CD4-positive, alpha-beta T cell treated with Interleukin-15 for 1 hour (primary cell): ENCODE results near the gene ROR1.

Experiments
- DNase-seq: peaks from one replicate; pipeline ENCODE4 v3.0.0-alpha.2; 2020

The ROR1 gene

DNA sequence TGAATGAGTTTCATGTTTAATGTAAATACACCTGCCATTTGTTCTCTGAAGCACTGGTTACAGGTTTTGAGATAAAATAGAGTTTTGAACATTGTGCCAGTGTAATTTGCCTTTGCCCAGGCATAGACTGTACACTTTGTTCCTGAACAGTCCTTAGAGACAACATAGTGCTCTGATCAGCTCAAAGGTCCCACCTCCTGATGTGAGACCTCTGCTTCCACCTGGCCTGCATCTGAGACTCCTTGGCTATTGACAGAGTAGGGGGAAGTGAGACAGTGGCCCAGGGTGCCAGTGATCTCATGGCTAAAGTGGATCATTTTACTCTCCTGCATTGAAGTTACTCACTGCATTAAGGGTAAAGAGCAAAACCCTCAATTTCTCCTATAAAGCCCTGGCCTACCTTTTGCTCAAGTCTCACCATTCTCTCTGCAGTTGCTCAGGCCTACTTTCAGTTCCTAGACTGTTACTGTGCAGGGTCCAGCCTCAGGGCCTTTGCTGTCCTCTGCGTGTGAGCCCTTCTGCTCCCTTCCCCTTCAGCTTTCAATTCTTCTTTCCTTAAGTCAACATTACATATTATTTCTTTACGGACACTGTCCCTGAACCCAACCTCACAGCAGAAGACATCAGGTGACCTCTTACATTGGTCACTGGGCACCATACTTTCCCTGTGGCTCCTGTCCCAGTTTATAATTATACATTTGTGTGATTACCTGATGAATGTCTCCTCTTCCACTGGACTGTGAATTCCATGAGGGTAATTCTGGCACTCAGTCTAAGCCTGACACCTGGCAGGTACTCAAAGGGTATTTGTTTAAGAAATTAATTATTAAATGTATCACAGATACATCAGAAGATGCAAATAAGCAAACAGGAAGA is 142.9 kb downstream of the ROR1 start:
- no peak for DNase-seq

DNA sequence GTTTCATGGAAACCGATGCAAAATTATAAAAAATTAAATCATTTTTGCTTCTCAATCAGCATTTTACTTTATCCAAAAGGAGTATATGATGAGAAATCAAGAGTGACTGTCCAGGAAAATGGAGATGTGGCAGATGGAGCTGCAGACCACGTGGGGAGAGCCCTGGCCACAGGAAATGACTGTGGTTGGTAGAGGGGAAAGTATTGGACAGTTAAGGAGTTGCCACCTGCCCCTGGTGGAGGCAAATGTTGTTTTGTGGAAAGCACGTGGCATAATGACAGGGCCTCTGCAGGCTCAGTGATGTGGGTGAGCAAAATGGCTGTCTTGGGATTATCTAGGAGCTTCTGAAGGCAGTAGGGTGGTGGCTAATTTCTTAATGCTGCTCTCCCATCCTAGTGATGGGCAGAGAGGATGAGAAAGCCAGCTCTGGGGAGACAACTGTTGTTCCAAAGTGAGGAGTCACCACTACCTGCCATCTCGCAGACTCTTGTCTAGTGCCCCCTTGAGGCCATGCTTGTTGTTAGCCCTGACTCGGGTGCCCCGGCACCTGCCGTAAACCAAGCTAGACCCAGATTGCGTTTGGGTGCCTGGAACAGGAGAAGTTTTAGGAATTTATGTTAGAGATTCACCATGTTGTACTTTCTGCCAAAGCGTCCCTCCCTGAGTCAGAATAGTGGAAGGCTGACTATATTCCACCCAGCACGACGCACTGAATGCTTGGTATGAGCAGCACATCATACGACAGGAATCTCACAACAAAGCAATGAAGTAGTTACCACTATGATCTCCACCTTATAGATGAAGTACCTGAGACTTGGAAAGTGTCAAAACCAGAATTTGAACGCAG is 144.0 kb downstream of the ROR1 start:
- DNase-seq = no peak

DNA sequence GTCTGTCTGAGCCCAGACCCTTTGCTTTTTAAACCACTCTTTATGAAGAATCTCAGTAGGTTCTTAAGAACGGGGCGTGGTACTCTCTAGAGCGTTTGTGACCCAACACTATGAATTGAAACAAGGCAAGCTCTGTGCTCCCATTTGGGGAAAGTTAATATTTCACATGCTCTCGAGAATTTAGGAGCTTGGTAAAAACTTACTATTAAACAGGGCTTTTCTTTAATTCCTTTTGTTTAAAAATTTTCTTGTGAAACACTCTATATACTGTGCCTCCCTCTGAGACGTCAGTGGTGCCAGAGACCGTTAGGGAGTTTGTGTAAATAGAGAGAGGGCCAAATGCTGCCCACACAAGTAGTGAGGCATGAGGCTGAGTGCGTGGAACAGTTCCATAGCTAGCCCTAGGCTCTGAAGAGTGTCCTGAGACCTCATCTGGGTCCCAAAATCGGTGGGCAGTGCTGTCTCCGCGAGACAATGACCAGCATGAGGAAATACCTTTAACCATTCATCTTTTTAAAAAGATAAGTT is 144.7 kb downstream of the ROR1 start:
- DNase-seq = no peak

DNA sequence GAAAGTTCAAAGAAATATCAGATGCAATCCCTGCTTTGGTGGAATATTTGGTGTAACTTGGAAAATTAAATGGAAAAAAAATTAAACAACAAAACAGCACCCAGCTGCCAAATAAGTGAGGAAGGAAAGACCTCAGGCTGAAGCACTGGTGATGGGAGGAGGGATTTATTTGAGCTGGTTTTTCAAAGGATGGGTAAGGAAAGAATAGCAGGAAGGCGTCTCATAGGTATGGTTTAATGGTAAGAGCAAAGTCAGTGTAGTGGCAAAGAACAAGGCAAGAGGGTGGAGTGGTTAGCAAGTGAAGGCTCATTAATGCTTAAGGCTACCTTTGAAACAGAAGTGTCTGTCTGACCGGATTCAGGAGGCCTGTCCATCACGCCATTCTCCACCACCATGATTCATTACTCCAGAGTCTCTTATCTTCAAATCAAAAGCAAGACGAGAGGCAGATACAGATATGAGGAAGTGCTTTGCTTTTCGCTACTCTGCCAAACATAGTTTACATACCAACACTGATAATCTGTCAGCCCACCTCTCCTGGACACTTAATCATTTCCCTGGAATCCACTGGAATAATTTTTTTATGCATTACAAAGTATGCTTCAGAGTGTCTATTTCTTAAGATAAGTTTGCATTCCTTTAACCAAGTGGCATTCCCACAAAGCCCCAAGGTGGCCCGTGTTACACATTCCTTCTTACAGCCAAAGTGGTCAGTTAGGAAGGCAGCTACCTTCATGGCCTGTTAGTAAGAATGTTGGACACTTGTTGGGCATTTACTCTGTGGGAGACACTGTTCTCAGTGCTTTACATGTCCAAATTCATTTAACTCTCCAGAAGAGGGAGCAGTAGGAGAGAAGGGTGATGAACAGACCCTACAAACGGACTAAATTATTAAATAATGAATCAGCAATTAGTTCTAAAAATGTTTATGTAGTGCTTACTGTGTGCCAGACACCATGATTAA is 146.6 kb downstream of the ROR1 start:
- DNase-seq = no peak

DNA sequence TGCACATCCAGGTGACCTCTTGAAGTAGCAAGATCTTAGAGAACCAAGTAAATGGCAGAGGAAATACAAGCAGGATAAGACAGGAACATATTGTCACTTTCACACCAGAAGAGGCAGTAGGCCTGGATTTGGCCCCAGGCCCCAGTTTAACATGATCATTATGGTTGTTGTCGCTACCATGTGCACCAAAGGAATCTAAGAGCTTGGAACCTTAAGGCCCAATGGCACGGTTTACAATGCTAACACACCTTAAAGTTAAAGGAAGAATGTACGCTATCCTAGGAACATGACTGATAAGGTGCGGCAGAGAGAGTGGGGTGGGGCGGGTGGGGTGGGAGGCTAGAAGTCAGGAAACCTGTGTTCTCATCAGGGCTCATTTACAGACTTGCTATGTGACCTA is 147.5 kb downstream of the ROR1 start:
- no peak for DNase-seq

DNA sequence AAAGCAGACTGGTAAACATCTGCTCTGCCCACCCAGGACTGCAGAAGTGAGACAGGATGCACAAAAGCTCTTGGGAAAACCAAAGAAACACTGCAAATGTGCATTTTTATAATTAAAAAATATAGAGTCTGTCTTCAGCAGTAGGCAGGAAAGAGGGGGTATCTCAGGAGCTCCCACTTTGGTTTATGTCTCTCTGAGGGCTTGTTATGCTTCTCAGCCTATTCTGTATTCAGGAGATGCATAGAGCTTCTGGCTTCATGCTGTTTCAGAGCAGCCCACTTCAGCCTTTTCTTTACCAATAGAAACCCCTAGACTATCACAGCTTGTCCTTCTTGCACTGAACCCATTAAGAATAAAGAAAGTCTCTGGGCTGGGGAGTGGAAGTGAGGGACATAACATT is 148.0 kb downstream of the ROR1 start:
- DNase-seq = no peak

DNA sequence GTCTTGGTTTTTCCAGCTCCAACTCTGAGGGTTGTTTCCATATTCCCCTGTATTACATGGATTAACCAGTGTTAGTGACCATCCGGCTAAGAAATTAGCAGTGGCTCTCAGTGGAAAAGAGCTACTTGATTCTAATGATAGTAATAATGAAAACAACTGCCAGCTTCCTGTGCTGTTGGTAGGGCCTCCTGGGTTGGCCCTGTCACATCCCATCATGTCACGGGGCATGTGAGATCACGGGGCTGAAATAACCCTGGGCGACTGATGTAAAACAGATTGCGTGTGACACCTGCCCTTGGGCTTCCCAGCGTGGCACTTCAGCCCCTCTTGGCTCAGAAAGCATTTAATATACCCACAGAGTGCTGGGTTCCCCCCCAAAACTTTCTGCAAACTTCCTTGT is 149.0 kb downstream of the ROR1 start:
- no peak for DNase-seq

DNA sequence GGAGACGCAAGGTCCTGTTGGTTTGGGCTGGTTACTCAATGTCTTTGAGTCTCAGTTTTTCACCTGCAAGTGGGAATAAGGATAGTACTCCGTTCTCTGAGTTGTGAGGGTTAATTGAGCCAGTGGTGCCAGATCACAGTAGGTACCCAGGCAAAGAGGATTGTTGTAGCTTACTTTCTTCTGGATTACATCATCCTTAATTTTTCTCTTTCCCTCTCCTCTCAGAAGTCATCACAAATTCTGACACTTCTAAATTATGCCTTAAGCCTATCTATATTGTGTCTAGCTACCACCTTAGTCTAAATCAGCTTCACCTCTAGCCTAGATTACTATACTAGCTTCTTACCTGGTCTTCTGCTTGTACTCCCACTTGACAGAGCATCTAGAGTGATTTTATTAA is 149.5 kb downstream of the ROR1 start:
- no peak for DNase-seq

DNA sequence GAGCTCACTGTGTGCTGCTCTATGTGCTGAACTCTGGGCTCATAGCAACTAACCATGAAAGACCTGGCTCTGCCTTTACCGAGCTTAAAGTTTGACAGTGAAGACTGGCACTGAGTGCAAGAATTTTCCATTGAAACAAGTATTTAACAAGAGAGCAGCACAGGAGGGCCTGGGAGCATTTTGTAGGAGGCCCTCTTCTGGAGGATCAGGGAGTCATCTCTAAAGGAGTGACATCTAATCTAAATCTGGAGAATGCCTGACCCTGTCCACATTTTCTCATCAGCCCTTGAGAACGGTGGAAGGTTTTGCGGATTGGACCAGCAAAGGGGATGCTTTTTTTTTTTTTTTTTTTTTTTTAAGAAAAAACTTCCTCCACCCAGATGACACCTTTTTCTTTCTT is 150.8 kb downstream of the ROR1 start:
- DNase-seq = no peak

DNA sequence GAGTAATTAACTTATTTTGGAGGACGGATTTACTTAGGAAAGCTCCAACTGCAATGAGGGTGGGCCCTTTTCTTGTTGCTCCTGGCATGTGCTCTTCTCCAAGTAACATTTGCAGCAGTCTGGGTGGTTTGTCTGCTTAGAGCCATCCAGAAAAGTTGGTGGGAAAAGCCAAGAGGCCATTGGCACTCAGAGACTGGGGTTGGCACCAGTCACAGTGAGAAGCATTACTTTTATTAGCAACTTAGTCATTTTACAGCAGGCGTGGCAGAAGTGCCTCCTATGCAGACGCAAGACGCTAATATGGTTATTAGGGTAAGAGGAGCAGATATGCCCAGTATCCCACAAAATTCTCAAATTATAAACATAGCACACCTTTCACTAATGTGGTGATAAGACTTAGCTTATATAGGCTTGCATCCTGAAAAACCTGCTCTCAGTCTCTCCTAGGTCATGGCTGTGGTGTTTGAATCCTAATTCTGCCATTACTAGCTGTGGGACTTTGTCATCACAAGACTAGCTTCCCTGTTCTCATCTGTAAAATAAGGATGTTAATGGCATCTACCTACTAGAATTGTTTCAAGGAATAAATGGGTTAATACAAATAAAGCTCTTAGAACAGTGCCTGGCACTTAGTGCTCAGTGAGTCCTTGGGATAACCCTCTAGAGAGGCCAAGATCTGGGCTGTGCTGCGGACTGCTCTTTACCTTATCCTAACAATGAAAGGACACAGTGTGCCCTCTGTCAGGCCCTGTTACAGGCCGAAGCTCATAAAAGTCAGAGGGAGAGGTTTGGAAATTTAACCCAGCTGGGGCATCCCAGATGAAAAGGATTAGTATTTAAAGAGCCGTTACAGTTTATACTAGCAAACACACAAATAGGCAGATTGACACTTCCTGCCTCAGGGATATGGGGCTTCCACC is 154.6 kb downstream of the ROR1 start:
- no peak for DNase-seq

DNA sequence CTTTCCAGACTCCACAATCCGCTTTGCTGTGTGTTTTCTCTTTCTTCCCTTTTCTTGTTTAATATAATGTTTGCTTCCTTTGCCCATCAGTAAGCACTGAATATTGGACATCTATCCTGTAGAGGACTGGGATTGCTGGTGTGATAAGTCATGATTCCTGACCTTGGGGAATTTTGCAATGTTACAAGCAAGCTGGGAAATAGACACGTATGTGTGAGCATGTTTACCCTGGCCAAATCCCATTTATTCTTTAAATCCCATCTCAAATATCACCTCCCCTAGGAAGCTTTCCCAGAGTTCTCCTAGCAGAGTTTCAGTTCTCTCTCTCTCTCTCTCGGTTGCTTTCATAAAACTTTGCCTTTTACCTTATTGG is 155.3 kb downstream of the ROR1 start:
- DNase-seq = no peak

DNA sequence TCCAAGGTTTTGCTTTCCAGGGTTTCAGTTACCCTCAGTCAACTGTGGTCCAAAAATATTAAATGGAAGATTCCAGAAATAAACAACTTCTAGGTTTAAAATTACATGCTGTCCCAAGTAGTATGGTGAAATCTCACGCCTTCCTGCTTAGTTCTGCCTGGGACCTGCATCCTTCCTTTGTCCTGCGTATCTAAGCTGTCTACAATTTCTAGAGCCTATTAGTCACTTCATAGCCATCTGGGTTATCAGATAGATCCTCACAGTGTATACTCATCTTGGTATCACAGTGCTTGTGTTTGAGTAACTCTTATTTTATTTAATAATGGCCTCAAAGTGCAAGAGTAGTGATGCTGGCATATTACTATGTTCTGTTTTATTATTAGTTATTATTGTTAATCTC is 157.7 kb downstream of the ROR1 start:
- DNase-seq = no peak

DNA sequence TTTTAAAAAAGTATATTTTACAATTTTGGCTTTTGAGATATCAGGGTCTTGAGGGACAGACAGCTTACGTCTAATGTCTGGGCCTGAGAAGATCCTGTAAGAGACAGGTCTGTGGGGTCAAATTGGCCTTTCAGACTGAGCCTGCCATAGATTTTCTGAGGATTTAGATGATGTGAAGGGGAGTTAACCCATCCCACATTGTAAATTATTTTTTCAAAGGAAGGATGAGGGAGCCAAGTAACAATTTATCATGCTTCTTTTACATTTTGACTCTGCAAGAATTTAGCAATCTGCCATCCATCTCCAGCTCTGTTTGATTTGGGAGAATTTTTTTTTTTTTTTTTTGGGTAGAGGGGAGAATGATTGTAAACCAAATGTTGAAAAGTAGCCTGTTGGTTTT is 160.9 kb downstream of the ROR1 start:
- DNase-seq = no peak

DNA sequence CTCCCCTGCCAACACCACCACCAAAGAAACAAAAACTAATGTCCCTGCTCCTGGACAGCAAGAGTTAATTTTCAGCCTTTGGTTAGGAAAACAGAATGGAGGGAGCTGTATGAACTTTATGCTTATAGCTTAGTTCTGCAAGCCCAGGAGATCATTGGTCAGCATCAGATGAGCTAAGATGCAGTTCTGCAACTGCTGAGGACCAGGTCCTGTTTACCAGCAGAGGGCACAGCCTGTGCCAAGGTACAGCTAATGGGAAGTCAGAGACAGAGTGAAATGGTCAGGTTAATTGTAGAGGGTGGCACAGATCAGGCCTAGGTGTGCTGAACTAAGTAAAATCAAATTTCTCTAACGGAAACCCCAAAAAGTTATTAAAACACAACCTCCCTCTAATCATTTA is 161.3 kb downstream of the ROR1 start:
- DNase-seq = no peak

DNA sequence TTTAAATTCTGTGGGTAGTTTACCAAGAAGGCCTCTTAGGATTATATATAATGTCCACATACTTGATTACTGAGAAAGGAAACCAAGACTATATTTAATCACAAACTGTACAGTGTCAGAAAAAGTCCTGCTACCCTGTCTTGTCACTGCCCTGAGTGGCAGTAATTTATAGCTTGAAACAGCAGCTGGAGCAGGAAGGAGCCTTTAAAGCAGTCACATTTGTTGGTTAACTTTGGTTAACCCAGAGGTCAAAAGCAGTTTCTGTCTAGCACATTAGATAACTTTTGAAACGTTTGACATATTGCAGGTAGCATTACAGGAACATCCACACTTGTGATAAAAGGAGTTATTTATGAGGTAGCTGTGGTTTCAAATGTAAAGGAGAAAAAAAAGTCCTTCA is 161.7 kb downstream of the ROR1 start:
- DNase-seq = no peak

DNA sequence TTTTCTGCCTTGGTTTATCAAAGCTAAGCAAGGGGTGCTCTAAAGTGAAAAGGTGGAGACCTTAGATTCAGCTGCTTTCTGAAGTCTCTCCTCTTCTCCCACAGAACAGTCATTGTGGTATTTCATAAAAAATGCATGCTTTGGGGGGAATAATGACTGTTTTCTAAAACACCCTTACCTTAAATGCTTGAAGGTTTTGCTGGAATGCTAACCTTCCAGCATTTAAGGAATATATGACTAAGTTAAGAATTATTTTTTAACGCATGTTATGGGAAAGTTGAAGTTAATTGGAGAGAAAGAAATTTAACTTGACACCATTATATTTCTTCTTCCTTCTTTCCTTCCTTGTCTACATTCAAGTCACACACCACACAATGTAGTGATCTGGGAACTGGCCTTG is 162.5 kb downstream of the ROR1 start:
- no peak for DNase-seq

DNA sequence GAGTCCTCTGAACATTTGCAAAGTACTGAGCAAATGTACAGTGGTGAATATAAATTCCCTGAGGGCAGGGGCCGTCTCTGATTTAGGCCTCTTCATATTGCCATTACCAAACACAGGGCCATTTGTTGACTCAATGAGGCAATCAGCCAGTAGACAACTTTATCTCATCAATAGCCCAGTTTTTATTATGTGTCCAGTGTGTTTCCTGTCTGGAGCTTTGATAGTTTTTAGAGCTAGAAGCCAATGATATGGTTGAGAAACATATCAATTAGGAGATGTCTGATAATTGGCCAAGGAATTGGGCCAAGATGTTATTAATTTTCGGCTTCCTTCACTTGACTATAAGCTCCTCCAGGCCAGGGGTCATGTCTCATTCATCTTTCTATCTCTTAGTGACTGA is 163.0 kb downstream of the ROR1 start:
- no peak for DNase-seq

DNA sequence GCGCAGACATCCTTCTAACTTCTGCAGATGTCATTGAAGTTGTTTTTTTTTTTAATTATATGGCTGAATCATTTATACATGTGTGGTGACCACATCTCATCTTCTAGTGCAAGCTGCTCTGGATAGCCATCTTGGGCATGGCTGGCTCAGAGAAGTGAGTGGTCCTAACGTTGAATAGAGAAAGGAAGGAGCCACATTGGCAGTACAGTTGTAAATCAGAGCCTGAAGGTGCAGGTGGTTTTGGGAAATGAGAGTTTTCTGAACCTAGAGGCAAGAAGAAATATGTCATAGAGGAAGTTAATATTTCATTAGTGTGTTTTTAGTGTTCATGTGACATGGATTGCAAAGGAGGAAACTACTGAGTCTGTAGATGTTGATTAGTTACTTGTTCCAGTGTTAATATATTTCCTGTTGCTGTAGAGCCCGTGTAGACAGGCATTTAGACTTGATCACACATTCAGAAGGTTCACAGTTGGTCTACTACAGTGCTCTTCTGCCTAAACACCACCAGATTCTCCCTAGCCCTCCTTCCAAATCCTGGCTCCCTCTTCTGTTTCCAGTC is 163.7 kb downstream of the ROR1 start:
- no peak for DNase-seq

DNA sequence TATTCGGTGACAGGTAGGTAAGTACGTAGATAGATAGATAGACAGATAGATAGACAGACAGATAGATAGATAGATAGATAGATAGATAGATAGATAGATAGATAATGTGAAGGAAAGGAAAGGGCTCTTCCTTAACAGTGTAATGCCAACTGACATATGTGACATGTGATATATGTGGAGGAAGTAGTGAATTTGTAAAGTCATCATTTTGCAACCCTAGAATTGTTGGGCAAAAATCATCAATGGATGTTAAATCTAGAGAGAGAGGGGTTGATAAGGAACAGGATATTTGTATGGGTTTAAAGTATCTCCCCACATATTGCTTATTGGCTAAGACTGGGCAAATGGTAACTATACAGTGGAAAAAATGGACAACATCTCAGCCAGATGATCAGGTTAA is 166.6 kb downstream of the ROR1 start:
- DNase-seq = no peak

DNA sequence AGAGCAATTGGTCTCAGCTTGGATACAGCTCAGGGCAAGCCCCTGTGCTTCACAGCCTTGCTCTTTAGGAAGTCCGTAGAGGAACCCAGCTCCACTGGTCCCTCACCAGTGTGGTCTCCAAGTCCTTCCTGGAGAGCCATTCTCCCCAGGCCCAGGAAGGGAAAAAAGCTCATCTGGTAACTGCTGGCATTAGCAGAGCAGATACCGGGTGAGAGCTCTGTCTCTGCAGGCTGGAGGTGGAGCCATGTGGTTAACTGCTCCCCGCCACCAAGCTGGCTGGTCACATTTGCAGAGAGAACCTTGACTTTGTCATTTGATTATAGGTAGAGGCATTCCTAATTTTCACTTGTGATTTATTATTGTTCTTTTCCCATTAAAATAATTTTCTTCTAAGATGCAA is 169.6 kb downstream of the ROR1 start:
- DNase-seq = no peak

DNA sequence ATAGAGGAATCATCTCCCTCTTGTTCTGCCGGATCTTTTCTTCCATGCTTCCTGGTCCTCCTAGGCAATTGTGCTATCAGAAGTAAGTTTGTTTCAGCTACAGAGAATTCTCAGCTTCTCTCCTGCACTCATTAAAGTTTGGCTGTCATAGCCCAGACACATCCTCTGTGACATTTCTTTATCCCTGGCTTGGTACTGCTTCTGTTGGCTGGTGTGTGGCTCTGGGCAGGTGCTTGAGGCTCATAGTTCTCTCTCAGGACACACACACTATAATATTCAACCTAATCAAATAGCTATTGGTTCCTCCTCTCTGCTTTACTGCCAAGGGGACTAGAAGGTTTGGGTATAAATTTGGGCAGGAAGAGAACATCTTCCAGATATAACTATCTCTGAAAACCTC is 172.1 kb downstream of the ROR1 start:
- no peak for DNase-seq
